ENCODE results near the gene IQCH. TPM values are rescaled to one million over a fixed set of nuclear protein-coding genes. Genes with fewer than 3 reads are reported as not detected.
"Not testable (repeated sequence)": the region's sequence is repeated elsewhere in the genome, so short reads cannot be mapped to it uniquely, and the experiment has no call there.

IQCH gene
- total and polyA plus RNA-seq, 2 of the 4 experiments (the other 2 are of a cell fraction) = 0.60 to 2.5 TPM

GRCh38 chr15:67436351-67437250 lies 182.0 kb downstream of the IQCH start:
- H3K9me3 ChIP-seq (ENCODE audit: control insufficient read depth, insufficient read depth, low read length); H2AFZ ChIP-seq (replicated peaks; ENCODE audit: low read length, poor library complexity); H3K14ac ChIP-seq (replicated peaks; ENCODE audit: low read depth, low read length); H2BK20ac ChIP-seq (ENCODE audit: low read depth, low read length); H4K8ac ChIP-seq (ENCODE audit: low read depth in 2 of 2, low read length in 2 of 2); H3K4ac ChIP-seq (ENCODE audit: low read depth, low read length); intact Hi-C loops (cut with micrococcal nuclease); H2BK120ac ChIP-seq (ENCODE audit: low read depth, low read length); H3K79me1 ChIP-seq (ENCODE audit: low read depth in 1 of 2, low read length in 2 of 2); H3K18ac ChIP-seq (ENCODE audit: low read depth, low read length); dilution Hi-C loops (cut with HindIII; ENCODE audit: low sequenced_read_pairs, unreplicated experiment); H3K56ac ChIP-seq (ENCODE audit: extremely low read depth, insufficient read depth, low read length); H3K4me2 ChIP-seq (ENCODE audit: low read depth, low read length); H2BK5ac ChIP-seq (ENCODE audit: low read depth, low read length, poor library complexity, severe bottlenecking); H3K4me3 ChIP-seq (ENCODE audit: insufficient read depth, low read depth, low read length); H3K9me1 ChIP-seq (ENCODE audit: insufficient read depth, low read length); H4K20me1 ChIP-seq (ENCODE audit: insufficient read depth, low read length); H3K36me3 ChIP-seq (ENCODE audit: control insufficient read depth, insufficient read depth, low read length); H3K27ac ChIP-seq (ENCODE audit: insufficient read depth, low read length); DNase-seq; H3K27me3 ChIP-seq (ENCODE audit: control insufficient read depth, insufficient read depth, low read length); H3K23ac ChIP-seq (ENCODE audit: low read depth, low read length); H2AK5ac ChIP-seq (ENCODE audit: low read depth, low read length); H3K9ac ChIP-seq (ENCODE audit: low read depth, low read length); H2AK9ac ChIP-seq (replicated peaks; ENCODE audit: low read depth, low read length, poor library complexity); H3K4me1 ChIP-seq (ENCODE audit: control insufficient read depth, insufficient read depth, low read length); ATAC-seq (ENCODE audit: low read depth); H4K5ac ChIP-seq (ENCODE audit: low read depth, low read length); H4K91ac ChIP-seq (ENCODE audit: insufficient read depth, low read depth, low read length); BruUV-seq (replicated peaks); POLR2A ChIA-PET (ENCODE audit: unreplicated experiment); H2BK15ac ChIP-seq (ENCODE audit: low read depth, low read length): not testable (repeated sequence)
- in situ Hi-C loops (cut with MboI; ENCODE audit: low sequenced_read_pairs) = loop anchor here (10.0 kb wide), 1 partner anchor 372 kb away; the partner anchor contains the start of gene SMAD3
- 92% methylated on average over 3 of the region's 13 CpGs; no CpG with 5 or more reads in 1 of the 2 experiments for WGBS, 2 experiments (ENCODE audit: extremely low coverage in 2 of 2, insufficient read length in 1 of 2)
- CTCF ChIA-PET = interaction anchor here (0.7 kb wide), 1 partner anchor 51 kb away, joined by 3 read pairs; no protein-coding TSS in a partner anchor
